GM12878 (cell line): ENCODE data around the gene DIPK2A. TPM values are rescaled to one million over a fixed set of nuclear protein-coding genes. Genes with fewer than 3 reads are reported as not detected.
A peak's percentile ranks its signal among the peaks of the same experiment; 100 is the strongest.

Experiments used
- ATAC-seq: fragments of 200-7000 bp; cut with Tn5 transposase; 3 replicates; pipeline ENCODE4 v1.9.1; 2020; ENCODE audit warnings: mild to moderate bottlenecking, moderate library complexity
- Bru-seq: library from RNA; stranded (reverse); fragments of 400-500 nt; gene quantifications from one replicate; lab custom pipeline; 2021; lab: Mats Ljungman, UMichigan
- BruChase-seq, 2 experiments: library from RNA; stranded (reverse); fragments of 400-500 nt; gene quantifications; one replicate each; lab custom pipeline; 2021; lab: Mats Ljungman, UMichigan
- BruUV-seq: library from RNA; stranded (reverse); fragments of 400-500 nt; replicated peaks from 2 replicates; lab custom pipeline; 2021; lab: Mats Ljungman, UMichigan
- CTCF ChIA-PET: fragments of 300-600 bp; sonication (Branson Sonifier 250); formaldehyde crosslinking; extraction: SDS; loops from one replicate; lab custom pipeline; 2021; ENCODE audit warnings: inconsistent platforms; lab: Yijun Ruan, JAX
- POLR2A ChIA-PET: fragments of 350-600 bp; formaldehyde crosslinking; extraction: SDS; loops from one replicate; lab custom pipeline; 2021; ENCODE audit warnings: inconsistent platforms; lab: Charles Lee
- RAD21 ChIA-PET: fragments of 300-600 bp; sonication (Branson Sonifier 250); formaldehyde crosslinking; loops from one replicate; lab custom pipeline; 2023; ENCODE audit warnings: antibody characterized with exemption; ENCODE audit not compliant: unreplicated experiment; lab: Charles Lee
- SMC1A ChIA-PET: fragments of 300-600 bp; sonication (Branson Sonifier 250); formaldehyde crosslinking; loops from one replicate; lab custom pipeline; 2023; ENCODE audit not compliant: unreplicated experiment, uncharacterized antibody; lab: Charles Lee
- DNase-seq: peaks from one replicate; pipeline ENCODE4 v3.0.0-alpha.2; 2011; ENCODE audit warnings: low read depth, low spot score
- FAIRE-seq: peaks from 3 replicates; lab custom pipeline; 2011; peaks lifted over from hg19 to GRCh38; lab: Jason Lieb, UNC
- H2AFZ ChIP-seq: 2 replicates; pipeline ENCODE4 v1.6.0; 2011; ENCODE audit warnings: low read depth, low read length, control low read depth; ENCODE audit not compliant: control insufficient read depth
- H3K27ac ChIP-seq: 2 replicates; pipeline ENCODE4 v1.5.1; 2011; ENCODE audit warnings: control low read depth; ENCODE audit not compliant: control insufficient read depth, insufficient read depth
- H3K27me3 ChIP-seq, 2 experiments: replicated peaks in 1 of 2; 2 replicates each; pipeline versions ENCODE4 v1.6.0 to v1.6.1; 2011; ENCODE audit warnings: low read length in 1 of 2; ENCODE audit not compliant: control insufficient read depth in 2 of 2, insufficient read depth in 2 of 2
- H3K36me3 ChIP-seq, 2 experiments: 2 replicates each; pipeline ENCODE4 v1.5.1; 2011; ENCODE audit warnings: low read length in 1 of 2; ENCODE audit not compliant: control insufficient read depth in 2 of 2, insufficient read depth in 2 of 2
- H3K4me1 ChIP-seq: 2 replicates; pipeline ENCODE4 v1.6.1; 2011; ENCODE audit warnings: mild to moderate bottlenecking, low read length, moderate library complexity, mixed read lengths; ENCODE audit not compliant: control insufficient read depth, insufficient read depth
- H3K4me2 ChIP-seq: 2 replicates; pipeline ENCODE4 v1.6.0; 2011; ENCODE audit warnings: control low read depth; ENCODE audit not compliant: control insufficient read depth, insufficient read depth
- H3K4me3 ChIP-seq: fragments of 200-600 bp; sonication (generic); 2 replicates; pipeline ENCODE4 v1.5.1; 2016
- H3K79me2 ChIP-seq: 2 replicates; pipeline ENCODE4 v1.6.0; 2011; ENCODE audit warnings: low read length; ENCODE audit not compliant: control insufficient read depth, insufficient read depth
- H3K9ac ChIP-seq: 2 replicates; pipeline ENCODE4 v1.8.0; 2011; ENCODE audit warnings: low read length, control low read depth, mixed read lengths; ENCODE audit not compliant: control insufficient read depth, insufficient read depth
- H3K9me3 ChIP-seq: replicated peaks from 3 replicates; pipeline ENCODE4 v1.5.1; 2011; ENCODE audit warnings: mild to moderate bottlenecking, low read length; ENCODE audit not compliant: control insufficient read depth, insufficient read depth
- H4K20me1 ChIP-seq: 2 replicates; pipeline ENCODE4 v1.6.0; 2011; ENCODE audit not compliant: control insufficient read depth, insufficient read depth
- BACH1 ChIP-seq: fragments of 450-650 bp; IDR thresholded peaks from 2 replicates; pipeline ENCODE4 v1.6.1; 2017; ENCODE audit warnings: mild to moderate bottlenecking, borderline replicate concordance
- CEBPB ChIP-seq, 2 experiments: fragments of 150-350 bp in 1 of 2; IDR thresholded peaks; 2 replicates each; pipeline ENCODE4 v1.6.1; 2012 to 2014; ENCODE audit warnings: low read depth in 2 of 2, low read length in 2 of 2, borderline replicate concordance in 1 of 2, inconsistent platforms in 1 of 2
- IKZF1 ChIP-seq: fragments of 450-650 bp; conservative IDR thresholded peaks from 2 replicates; pipeline ENCODE4 v1.6.1; 2017; ENCODE audit warnings: antibody characterized with exemption, mild to moderate bottlenecking
- MEF2B ChIP-seq: fragments of 450-650 bp; IDR thresholded peaks from 2 replicates; pipeline ENCODE4 v1.6.1; 2018; ENCODE audit warnings: mild to moderate bottlenecking, moderate library complexity; ENCODE audit not compliant: partially characterized antibody, poor library complexity, severe bottlenecking
- MTA3 ChIP-seq: IDR thresholded peaks from 2 replicates; pipeline ENCODE4 v1.6.1; 2012; ENCODE audit warnings: low read length, inconsistent platforms, borderline replicate concordance
- NR2F1 ChIP-seq: fragments of 450-650 bp; conservative IDR thresholded peaks from 2 replicates; pipeline ENCODE4 v1.6.1; 2017; ENCODE audit warnings: mild to moderate bottlenecking
- NRF1 ChIP-seq: conservative IDR thresholded peaks from 2 replicates; pipeline ENCODE4 v1.6.1; 2011; ENCODE audit warnings: mild to moderate bottlenecking, low read depth, low read length, improper control_type of control experiment
- RCOR1 ChIP-seq: conservative IDR thresholded peaks from 2 replicates; pipeline ENCODE4 v1.6.1; 2012; ENCODE audit warnings: low read depth, low read length, improper control_type of control experiment
- SIN3A ChIP-seq: IDR thresholded peaks from 2 replicates; pipeline ENCODE4 v1.6.1; 2012; ENCODE audit warnings: low read depth, low read length, improper control_type of control experiment
- WGBS: methylation state at CpG from one replicate; pipeline ENCODE4 v1.1.6; 2016; ENCODE audit warnings: low lambda C conversion rate; ENCODE audit not compliant: insufficient replicate concordance, insufficient coverage; ENCODE audit errors: missing lambda C conversion rate; 5-methylcytosine and 5-hydroxymethylcytosine counted together
- in situ Hi-C: fragments of 300-500 bp; cut with MboI; formaldehyde crosslinking; loops from 9 replicates; pipeline ENCODE4 v1.14.3; 2018; ENCODE audit warnings: mixed read lengths
- intact Hi-C: fragments of 100-400 bp; cut with micrococcal nuclease; formaldehyde crosslinking; loops from one replicate; pipeline ENCODE4 v1.14.2; 2022; ENCODE audit not compliant: unreplicated experiment
- long read RNA-seq, 2 experiments: library from polyadenylated mRNA; unstranded; transcript quantifications; one replicate each; pipeline ENCODE4 v2.0.0, GENCODE V29; 2019 to 2020
- polyA minus RNA-seq, 3 experiments: library from RNA; depleted of rRNA, polyadenylated mRNA; stranded (reverse); fragments of >200 nt; gene quantifications; 2 replicates each; pipeline ENCODE4 v1.2.3, GENCODE V29; 2011
- polyA plus RNA-seq, 11 experiments: library from polyadenylated mRNA; depleted of rRNA in 4 of 11; unstranded in 6 of 11; stranded (reverse) in 5 of 11; fragments of >200 nt; fragmentation: Nextera tagmentation in 4 of 11; fragmentation: Illumina TruSeq in 1 of 11; extraction: Ambion mirVana in 4 of 11; extraction: Trizol in 1 of 11; gene quantifications; 1 replicate in 1 of 11; 2 replicates in 10 of 11; pipeline versions ENCODE4 v1.2.1 to v1.2.3, GENCODE V29; 2011 to 2016; ENCODE audit warnings: inconsistent platforms in 2 of 11, missing spikeins in 2 of 11, low read depth in 1 of 11
- total RNA-seq, 4 experiments: library from RNA; depleted of rRNA in 3 of 4; stranded (reverse); fragments of >200 nt in 3 of 4; fragmentation: Illumina TruSeq in 1 of 4; extraction: Trizol in 1 of 4; gene quantifications; 2 replicates each; pipeline versions ENCODE4 v1.2.1 to v1.2.3, GENCODE V29; 2013 to 2021
- TF ChIP-seq, protein P1 (sequence below): IDR thresholded peaks from 2 replicates; pipeline ENCODE4 v1.6.1; 2011; ENCODE audit warnings: borderline replicate concordance, low read depth, mild to moderate bottlenecking, moderate library complexity, low read length; ENCODE audit not compliant: insufficient read depth, poor library complexity, severe bottlenecking
- TF ChIP-seq, protein P2 (sequence below): fragments of 450-650 bp; IDR thresholded peaks from 2 replicates; pipeline ENCODE4 v1.6.1; 2016; ENCODE audit warnings: mild to moderate bottlenecking, moderate library complexity, borderline replicate concordance

DIPK2A gene
- total RNA-seq (2013; cell fraction: nucleolus; rRNA removed): 23.0 and 26.6 TPM in 2 replicates
- total RNA-seq (2014; rRNA removed) (28.5 and 36.4 TPM in 2 replicates), total RNA-seq (2014; rRNA removed; fragmentation: Illumina TruSeq; extraction: Trizol) (15.4 and 15.8 TPM in 2 replicates), total RNA-seq (2021) (15.6 and 17.3 TPM in 2 replicates), polyA plus RNA-seq (2011; rRNA removed) (7.3 and 12.9 TPM in 2 replicates), polyA plus RNA-seq (2014; fragmentation: Illumina TruSeq; extraction: Trizol) (11.4 and 15.5 TPM in 2 replicates), polyA plus RNA-seq (2014; fragmentation: Nextera tagmentation; extraction: Ambion mirVana) (10 to 100 TPM in 1 of 2 experiments, 1 to 10 TPM in 1; 4.6 to 14.5 TPM), polyA plus RNA-seq (2014; rRNA removed) (8.8 and 11.5 TPM in 2 replicates), polyA plus RNA-seq (2016; fragmentation: Nextera tagmentation; extraction: Ambion mirVana) (10 to 100 TPM; 15.9 to 21.9 TPM), polyA minus RNA-seq (2011; rRNA and poly(A)+ RNA removed) (12.8 and 13.2 TPM in 2 replicates), Bru-seq, nascent RNA (percentile 86 among the genes with signal in this experiment), BruChase-seq, experiment 1, labeled RNA remaining after a 6-hour chase (percentile 58 among the genes with signal in this experiment), BruChase-seq, experiment 2, labeled RNA remaining after a 2-hour chase (percentile 84 among the genes with signal in this experiment)
- 3.6 TPM for polyA plus RNA-seq (2011; ENCODE audit: low read depth)
- polyA plus RNA-seq (2011; cell fraction: cytosol; rRNA removed): 6.1 and 8.6 TPM in 2 replicates
- polyA plus RNA-seq (2011; cell fraction: nucleus; rRNA removed): 10.5 and 11.1 TPM in 2 replicates
- polyA plus RNA-seq (2012): 10.7 and 11.5 TPM in 2 replicates
- 13.3 and 14.3 TPM in 2 replicates for polyA minus RNA-seq (2011; cell fraction: cytosol; rRNA and poly(A)+ RNA removed)
- 37.1 and 62.5 TPM in 2 replicates for polyA minus RNA-seq (2011; cell fraction: nucleus; rRNA and poly(A)+ RNA removed)
- long read RNA-seq, experiment 1, partial matches to known transcripts: 1 of 2 reads
- long read RNA-seq, experiment 1, other reads (novel, unspliced or antisense): 1 of 2 reads
- long read RNA-seq, experiment 2, partial matches to known transcripts: 1 of 7 reads
- long read RNA-seq, experiment 2, other reads (novel, unspliced or antisense): 6 of 7 reads

- RAD21 ChIA-PET: interaction anchor here (1.1 to 1.8 kb wide), 11 partner anchors 9 to 325 kb away, joined by 3 to 9 read pairs (median 4); no protein-coding TSS in a partner anchor
- peak within 1 kb of the TSS; percentile 83 for H3K4me2 ChIP-seq
- in situ Hi-C loops (loop anchor here (10.0 kb wide), 1 partner anchor 463 kb away; no protein-coding TSS in a partner anchor), intact Hi-C loops (loop anchor here (2.0 to 10.0 kb wide), 6 partner anchors 57 to 613 kb away; no protein-coding TSS in a partner anchor)
- no peaks in the 10 kb centered on the region for H3K36me3 ChIP-seq
- BruUV-seq: no TSS peak
- no peaks in the 10 kb centered on the region for H3K27me3 ChIP-seq
- 1% methylated on average over 61 of the region's 71 CpGs for WGBS
- SMC1A ChIA-PET: interaction anchor here (0.7 to 1.5 kb wide), 10 partner anchors 8 to 492 kb away, joined by 3 to 5 read pairs (median 3); no protein-coding TSS in a partner anchor
- H3K4me1 ChIP-seq: no peaks in the 10 kb centered on the region
- H3K9me3 ChIP-seq: no peaks in the 10 kb centered on the region
- peak within 1 kb of the TSS; percentile 92 for H3K9ac ChIP-seq
- ATAC-seq (peak; percentile 74), FAIRE-seq (peak; percentile 88), DNase-seq (peak; percentile 82)
- peak within 1 kb of the TSS; percentile 95 for H2AFZ ChIP-seq
- H3K27ac ChIP-seq: peak within 1 kb of the TSS; percentile 91
- H3K79me2 ChIP-seq: peaks cover 47% of the 10 kb centered on the region
- CTCF ChIA-PET: interaction anchor here (0.5 to 2.9 kb wide), 10 partner anchors 10 to 831 kb away, joined by 3 to 14 read pairs (median 4); no protein-coding TSS in a partner anchor
- POLR2A ChIA-PET: interaction anchor here (0.6 to 2.3 kb wide), 8 partner anchors 9 to 448 kb away, joined by 3 to 10 read pairs (median 4); no protein-coding TSS in a partner anchor
- H4K20me1 ChIP-seq: no peaks in the 10 kb centered on the region
- H3K4me3 ChIP-seq: peak within 1 kb of the TSS; percentile 87
- TF ChIP-seq, protein P1, sequence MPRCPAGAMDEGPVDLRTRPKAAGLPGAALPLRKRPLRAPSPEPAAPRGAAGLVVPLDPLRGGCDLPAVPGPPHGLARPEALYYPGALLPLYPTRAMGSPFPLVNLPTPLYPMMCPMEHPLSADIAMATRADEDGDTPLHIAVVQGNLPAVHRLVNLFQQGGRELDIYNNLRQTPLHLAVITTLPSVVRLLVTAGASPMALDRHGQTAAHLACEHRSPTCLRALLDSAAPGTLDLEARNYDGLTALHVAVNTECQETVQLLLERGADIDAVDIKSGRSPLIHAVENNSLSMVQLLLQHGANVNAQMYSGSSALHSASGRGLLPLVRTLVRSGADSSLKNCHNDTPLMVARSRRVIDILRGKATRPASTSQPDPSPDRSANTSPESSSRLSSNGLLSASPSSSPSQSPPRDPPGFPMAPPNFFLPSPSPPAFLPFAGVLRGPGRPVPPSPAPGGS: peak; percentile 41
- TF ChIP-seq NRF1: peak; percentile 73
- TF ChIP-seq BACH1: peak; percentile 77
- no peak for TF ChIP-seq MTA3
- TF ChIP-seq SIN3A: peak; percentile 58; the same call in 1 of the 2 replicates
- TF ChIP-seq, protein P2, sequence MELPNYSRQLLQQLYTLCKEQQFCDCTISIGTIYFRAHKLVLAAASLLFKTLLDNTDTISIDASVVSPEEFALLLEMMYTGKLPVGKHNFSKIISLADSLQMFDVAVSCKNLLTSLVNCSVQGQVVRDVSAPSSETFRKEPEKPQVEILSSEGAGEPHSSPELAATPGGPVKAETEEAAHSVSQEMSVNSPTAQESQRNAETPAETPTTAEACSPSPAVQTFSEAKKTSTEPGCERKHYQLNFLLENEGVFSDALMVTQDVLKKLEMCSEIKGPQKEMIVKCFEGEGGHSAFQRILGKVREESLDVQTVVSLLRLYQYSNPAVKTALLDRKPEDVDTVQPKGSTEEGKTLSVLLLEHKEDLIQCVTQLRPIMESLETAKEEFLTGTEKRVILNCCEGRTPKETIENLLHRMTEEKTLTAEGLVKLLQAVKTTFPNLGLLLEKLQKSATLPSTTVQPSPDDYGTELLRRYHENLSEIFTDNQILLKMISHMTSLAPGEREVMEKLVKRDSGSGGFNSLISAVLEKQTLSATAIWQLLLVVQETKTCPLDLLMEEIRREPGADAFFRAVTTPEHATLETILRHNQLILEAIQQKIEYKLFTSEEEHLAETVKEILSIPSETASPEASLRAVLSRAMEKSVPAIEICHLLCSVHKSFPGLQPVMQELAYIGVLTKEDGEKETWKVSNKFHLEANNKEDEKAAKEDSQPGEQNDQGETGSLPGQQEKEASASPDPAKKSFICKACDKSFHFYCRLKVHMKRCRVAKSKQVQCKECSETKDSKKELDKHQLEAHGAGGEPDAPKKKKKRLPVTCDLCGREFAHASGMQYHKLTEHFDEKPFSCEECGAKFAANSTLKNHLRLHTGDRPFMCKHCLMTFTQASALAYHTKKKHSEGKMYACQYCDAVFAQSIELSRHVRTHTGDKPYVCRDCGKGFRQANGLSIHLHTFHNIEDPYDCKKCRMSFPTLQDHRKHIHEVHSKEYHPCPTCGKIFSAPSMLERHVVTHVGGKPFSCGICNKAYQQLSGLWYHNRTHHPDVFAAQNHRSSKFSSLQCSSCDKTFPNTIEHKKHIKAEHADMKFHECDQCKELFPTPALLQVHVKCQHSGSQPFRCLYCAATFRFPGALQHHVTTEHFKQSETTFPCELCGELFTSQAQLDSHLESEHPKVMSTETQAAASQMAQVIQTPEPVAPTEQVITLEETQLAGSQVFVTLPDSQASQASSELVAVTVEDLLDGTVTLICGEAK: no peak
- peak; percentile 29 for TF ChIP-seq MEF2B
- no peak for TF ChIP-seq CEBPB (IDR thresholded peaks at IDR 0.05; ENCODE audit: borderline replicate concordance in 1 of 2, low read depth in 2 of 2, low read length in 2 of 2)
- peak; percentile 88 for TF ChIP-seq IKZF1
- TF ChIP-seq RCOR1: no peak
- TF ChIP-seq NR2F1: 0 out of 2 replicates have a peak, but pooled peaks have one; percentile 46
These were observed at the start of gene DIPK2A for GRCh38 chr3:143971359-143972154. TSS of gene DIPK2A (plus strand) at chr3:143971823. CDS start at chr3:143972333, 510 bp downstream.
